K562 (cell line): Measurements from ENCODE around the gene CNR2. TPM values are rescaled to one million over a fixed set of nuclear protein-coding genes. Genes with fewer than 3 reads are reported as not detected.

Source experiments
- ATAC-seq: fragments of 200-7000 bp; cut with Tn5 transposase; 3 replicates; pipeline ENCODE4 v1.9.1; 2020; ENCODE audit warnings: moderate library complexity
- BruUV-seq: library from RNA; stranded (reverse); fragments of 400-500 nt; replicated peaks from 2 replicates; lab custom pipeline; 2021; lab: Mats Ljungman, UMichigan
- CTCF ChIA-PET: fragments of 300-600 bp; formaldehyde crosslinking; extraction: SDS; loops from one replicate; lab custom pipeline; 2021; ENCODE audit warnings: low intra/inter-chr PET ratio; lab: Yijun Ruan, JAX
- POLR2A ChIA-PET: fragments of 300-600, 350-650 bp; sonication (Branson Sonifier 250); formaldehyde crosslinking; extraction: SDS; loops from one replicate; lab custom pipeline; 2021; ENCODE audit warnings: antibody characterized with exemption, inconsistent platforms; lab: Yijun Ruan, JAX
- DNase-seq, 4 experiments: peaks; one replicate each; pipeline versions ENCODE4 v3.0.0 to v3.0.0-alpha.2; 2011 to 2018; ENCODE audit warnings: low spot score in 3 of 4, mixed read lengths in 3 of 4; ENCODE audit errors: extremely low read depth in 1 of 4
- FAIRE-seq: peaks from 2 replicates; lab custom pipeline; 2011; peaks lifted over from hg19 to GRCh38; lab: Jason Lieb, UNC
- H2AFZ ChIP-seq: 2 replicates; pipeline ENCODE4 v1.6.0; 2011; ENCODE audit warnings: low read depth, low read length, control low read depth, inconsistent platforms
- H3K27ac ChIP-seq: fragments of 200-600 bp; 3 replicates; pipeline ENCODE4 v1.8.0; 2011; ENCODE audit warnings: low read depth, mild to moderate bottlenecking, control low read depth, inconsistent platforms, low read length, moderate library complexity, mixed read lengths; ENCODE audit errors: extremely low read depth
- H3K27me3 ChIP-seq, 2 experiments: fragments of 300-600 bp in 1 of 2; 2 replicates in 1 of 2; 3 replicates in 1 of 2; pipeline versions ENCODE4 v1.6.0 to v1.8.0; 2011; ENCODE audit warnings: inconsistent platforms in 2 of 2, low read length in 2 of 2, mild to moderate bottlenecking in 1 of 2, mixed read lengths in 1 of 2, moderate library complexity in 1 of 2; ENCODE audit not compliant: control insufficient read depth in 2 of 2, insufficient read depth in 2 of 2
- H3K36me3 ChIP-seq: fragments of 300-600 bp; 3 replicates; pipeline ENCODE4 v1.8.0; 2011; ENCODE audit warnings: mild to moderate bottlenecking, low read length, inconsistent platforms; ENCODE audit not compliant: control insufficient read depth, insufficient read depth
- H3K4me1 ChIP-seq, 2 experiments: fragments of 200-600 bp in 1 of 2; replicated peaks in 1 of 2; 2 replicates in 1 of 2; 3 replicates in 1 of 2; pipeline versions ENCODE4 v1.5.1 to v1.8.0; 2011; ENCODE audit warnings: inconsistent platforms in 2 of 2, low read length in 2 of 2, mild to moderate bottlenecking in 1 of 2, mixed read lengths in 1 of 2, moderate library complexity in 1 of 2; ENCODE audit not compliant: control insufficient read depth in 2 of 2, insufficient read depth in 2 of 2
- H3K4me2 ChIP-seq: 2 replicates; pipeline ENCODE4 v1.6.1; 2011; ENCODE audit warnings: low read length, control low read depth, inconsistent platforms, mixed read lengths; ENCODE audit not compliant: insufficient read depth
- H3K4me3 ChIP-seq: fragments of 200-600 bp; sonication (generic), shearing (Covaris generic); 2 replicates; pipeline ENCODE4 v1.5.1; 2016; ENCODE audit warnings: control low read depth, inconsistent platforms
- H3K79me2 ChIP-seq: fragments of 200-600 bp; 3 replicates; pipeline ENCODE4 v1.8.0; 2011; ENCODE audit warnings: low read length, inconsistent platforms; ENCODE audit not compliant: control insufficient read depth, insufficient read depth
- H3K9ac ChIP-seq, 2 experiments: 2 replicates each; pipeline versions ENCODE4 v1.6.0 to v1.6.1; 2011; ENCODE audit warnings: low read depth in 2 of 2, low read length in 2 of 2, control low read depth in 1 of 2, inconsistent platforms in 1 of 2, mild to moderate bottlenecking in 1 of 2, mixed read lengths in 1 of 2; ENCODE audit not compliant: insufficient read depth in 1 of 2
- H3K9me1 ChIP-seq: one replicate; pipeline ENCODE4 v1.6.0; 2011; ENCODE audit warnings: inconsistent platforms, mild to moderate bottlenecking, low read length, moderate library complexity; ENCODE audit not compliant: control insufficient read depth, insufficient read depth
- H3K9me3 ChIP-seq: replicated peaks from 2 replicates; pipeline ENCODE4 v1.5.1; 2011; ENCODE audit warnings: low read depth, low read length, inconsistent platforms; ENCODE audit not compliant: control insufficient read depth, insufficient read depth
- H4K20me1 ChIP-seq: replicated peaks from 2 replicates; pipeline ENCODE4 v1.6.1; 2011; ENCODE audit warnings: low read length, inconsistent platforms, mixed read lengths; ENCODE audit not compliant: control insufficient read depth, insufficient read depth
- CBFA2T3 ChIP-seq: fragments of 450-650 bp; IDR thresholded peaks from 2 replicates; pipeline ENCODE4 v1.6.1; 2017
- SMARCA5 ChIP-seq: fragments of 450-650 bp; IDR thresholded peaks from 2 replicates; pipeline ENCODE4 v1.6.1; 2016
- WGBS: fragments of 100-300 bp; shearing (Covaris generic); methylation state at CpG from one replicate; pipeline ENCODE4 v1.1.6; 2016; ENCODE audit warnings: low coverage, mixed read lengths; ENCODE audit not compliant: insufficient coverage; ENCODE audit errors: missing lambda C conversion rate; 5-methylcytosine and 5-hydroxymethylcytosine counted together
- in situ Hi-C: fragments of 300-500 bp; cut with MboI; formaldehyde crosslinking; loops from 4 replicates; pipeline ENCODE4 v1.15.0; 2018; ENCODE audit warnings: inconsistent platforms, mixed read lengths
- intact Hi-C: fragments of 100-400 bp; cut with micrococcal nuclease; formaldehyde crosslinking; loops from 2 replicates; pipeline ENCODE4 v1.14.2; 2022
- microRNA counts: library from miRNA; unstranded; fragments of <30 nt; microRNA quantifications from one replicate; lab custom pipeline; 2016
- microRNA-seq: library from miRNA; unstranded; fragments of <30 nt; microRNA quantifications from one replicate; pipeline ENCODE4, GENCODE V29; 2018; ENCODE audit warnings: borderline microRNAs expressed
- polyA plus RNA-seq, 8 experiments: library from polyadenylated mRNA; depleted of rRNA in 4 of 8; stranded (reverse) in 5 of 8; unstranded in 3 of 8; fragments of >200 nt; fragmentation: Nextera tagmentation in 2 of 8; fragmentation: Illumina TruSeq in 1 of 8; extraction: Ambion mirVana in 2 of 8; extraction: Trizol in 1 of 8; gene quantifications; 2 replicates each; pipeline versions ENCODE4 v1.2.1 to v1.2.3, GENCODE V29; 2011 to 2014; ENCODE audit warnings: inconsistent platforms in 1 of 8, missing spikeins in 1 of 8
- small RNA-seq: library from RNA; depleted of rRNA; stranded (forward); fragments of <200 nt; gene quantifications from one replicate; pipeline ENCODE3, GENCODE V24; 2014
- total RNA-seq, 7 experiments: library from RNA; depleted of rRNA in 6 of 7; stranded (reverse); fragments of >200 nt in 6 of 7; fragmentation: Illumina TruSeq in 2 of 7; extraction: Trizol in 2 of 7; gene quantifications; 2 replicates each; pipeline versions ENCODE4 v1.2.1 to v1.2.3, GENCODE V29; 2011 to 2021; ENCODE audit warnings: low replicate concordance in 1 of 7
- TF ChIP-seq, protein P1 (sequence below): fragments of 450-650 bp; formaldehyde crosslinking; IDR thresholded peaks from 2 replicates; pipeline ENCODE4 v1.4.0; 2022; ENCODE audit warnings: mild to moderate bottlenecking, moderate library complexity

CNR2 gene
- total and polyA plus RNA-seq, 9 of the 15 experiments (the other 6 are each of a cell fraction or from before 2014, with no cell fraction given): not detected

- no TSS peak for BruUV-seq
- Histone ChIP-seq H4K20me1 (no peaks in the 10 kb centered on the region), H3K9me3 (no peaks in the 10 kb centered on the region), H3K4me3 (peak overlapping the region; percentile 90; the same call in 1 of the 2 replicates), H3K9ac (peak overlapping the region; percentile 11 to 99; a peak in 3 of 4 replicates), H3K36me3 (no peaks in the 10 kb centered on the region; the same call in 2 of the 3 replicates), H3K9me1 (no peaks in the 10 kb centered on the region), H3K79me2 (peaks cover 14% of the 10 kb centered on the region), H3K27me3 (no peaks in the 10 kb centered on the region), H3K27ac (no peak overlapping the region), H2AFZ (no peak overlapping the region), H3K4me2 (peak overlapping the region; percentile 100), H3K4me1 (peaks cover 5 to 17% of the 10 kb centered on the region in 2 experiments; a peak in 4 of 5 replicates)
- ATAC-seq (no peak), DNase-seq (no peak), FAIRE-seq (no peak)
- TF ChIP-seq CBFA2T3 (0 out of 2 replicates have a peak, but pooled peaks have one; percentile 31), SMARCA5 (no peak)
- TF ChIP-seq, protein P1, sequence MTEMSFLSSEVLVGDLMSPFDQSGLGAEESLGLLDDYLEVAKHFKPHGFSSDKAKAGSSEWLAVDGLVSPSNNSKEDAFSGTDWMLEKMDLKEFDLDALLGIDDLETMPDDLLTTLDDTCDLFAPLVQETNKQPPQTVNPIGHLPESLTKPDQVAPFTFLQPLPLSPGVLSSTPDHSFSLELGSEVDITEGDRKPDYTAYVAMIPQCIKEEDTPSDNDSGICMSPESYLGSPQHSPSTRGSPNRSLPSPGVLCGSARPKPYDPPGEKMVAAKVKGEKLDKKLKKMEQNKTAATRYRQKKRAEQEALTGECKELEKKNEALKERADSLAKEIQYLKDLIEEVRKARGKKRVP (CRISPR knock-in tag): no peak
- ChIA-PET POLR2A (interaction anchor here (1.2 to 3.3 kb wide), 3 partner anchors 10 to 46 kb away, joined by 6 to 12 read pairs (median 10); partner anchors contain the start of gene PITHD1), CTCF (no interaction called here)
- whole genome bisulfite sequencing: 42% methylated on average over 7 of the region's 7 CpGs
- intact Hi-C loops (no loop called here), in situ Hi-C loops (no loop called here)
These were observed 89.4 kb downstream of the CNR2 start for GRCh38 chr1:23823767-23824166.

MicroRNAs encoded within 50 kb of the gene (microRNA counts, 767-probe panel; counts per million panel counts)
- not detected for microRNA hsa-miR-378f (lab: Ali Mortazavi, UCI)

Small RNA genes within 50 kb of the gene (microRNA-seq; reads per million reads assigned to microRNA genes)
- not detected for gene MIR378F

Small RNA genes within 50 kb of the gene (small RNA-seq; reads per million reads assigned to genes)
- gene MIR378F: not detected

Other genes with a start within 250 kb of the CNR2 start
Only the 7 nearest of the 11 such genes appear.
- gene PITHD1, start 134.9 kb downstream of the CNR2 start, total RNA-seq (2014; rRNA removed): 149 and 175 TPM in 2 replicates
- gene PITHD1, start 134.9 kb downstream of the CNR2 start, total RNA-seq (2014; rRNA removed; fragmentation: Illumina TruSeq; extraction: Trizol): 172 and 175 TPM in 2 replicates
- 144 and 151 TPM in 2 replicates for gene PITHD1, start 134.9 kb downstream of the CNR2 start, total RNA-seq (2015; rRNA removed; fragmentation: Illumina TruSeq; extraction: Trizol)
- 126 and 141 TPM in 2 replicates for gene PITHD1, start 134.9 kb downstream of the CNR2 start, total RNA-seq (2021)
- 159 and 167 TPM in 2 replicates for gene PITHD1, start 134.9 kb downstream of the CNR2 start, polyA plus RNA-seq (2011; rRNA removed)
- gene PITHD1, start 134.9 kb downstream of the CNR2 start, polyA plus RNA-seq (2014; fragmentation: Illumina TruSeq; extraction: Trizol): 133 and 138 TPM in 2 replicates
- gene PITHD1, start 134.9 kb downstream of the CNR2 start, polyA plus RNA-seq (2014; fragmentation: Nextera tagmentation; extraction: Ambion mirVana): 10 to 100 TPM; 46.5 to 51.7 TPM
- gene PITHD1, start 134.9 kb downstream of the CNR2 start, polyA plus RNA-seq (2014; rRNA removed): 159 and 175 TPM in 2 replicates
- gene LYPLA2, start 122.2 kb downstream of the CNR2 start, total RNA-seq (2014; rRNA removed): 126 and 144 TPM in 2 replicates
- gene LYPLA2, start 122.2 kb downstream of the CNR2 start, total RNA-seq (2014; rRNA removed; fragmentation: Illumina TruSeq; extraction: Trizol): 17.4 and 25.8 TPM in 2 replicates
- 56.5 and 58.4 TPM in 2 replicates for gene LYPLA2, start 122.2 kb downstream of the CNR2 start, total RNA-seq (2015; rRNA removed; fragmentation: Illumina TruSeq; extraction: Trizol)
- gene LYPLA2, start 122.2 kb downstream of the CNR2 start, total RNA-seq (2021): 108 and 109 TPM in 2 replicates
- 60.1 and 72.7 TPM in 2 replicates for gene LYPLA2, start 122.2 kb downstream of the CNR2 start, polyA plus RNA-seq (2011; rRNA removed)
- gene LYPLA2, start 122.2 kb downstream of the CNR2 start, polyA plus RNA-seq (2014; fragmentation: Illumina TruSeq; extraction: Trizol): 90.2 and 141 TPM in 2 replicates
- 1 to 10 TPM; 3.9 to 9.9 TPM for gene LYPLA2, start 122.2 kb downstream of the CNR2 start, polyA plus RNA-seq (2014; fragmentation: Nextera tagmentation; extraction: Ambion mirVana)
- 127 and 128 TPM in 2 replicates for gene LYPLA2, start 122.2 kb downstream of the CNR2 start, polyA plus RNA-seq (2014; rRNA removed)
- gene GALE, start 112.6 kb downstream of the CNR2 start, total RNA-seq (2014; rRNA removed): 130 and 133 TPM in 2 replicates
- gene GALE, start 112.6 kb downstream of the CNR2 start, total RNA-seq (2014; rRNA removed; fragmentation: Illumina TruSeq; extraction: Trizol): 36.8 and 48.3 TPM in 2 replicates
- 86.2 and 91.3 TPM in 2 replicates for gene GALE, start 112.6 kb downstream of the CNR2 start, total RNA-seq (2015; rRNA removed; fragmentation: Illumina TruSeq; extraction: Trizol)
- gene GALE, start 112.6 kb downstream of the CNR2 start, total RNA-seq (2021): 108 and 112 TPM in 2 replicates
- gene GALE, start 112.6 kb downstream of the CNR2 start, polyA plus RNA-seq (2011; rRNA removed): 88.3 and 104 TPM in 2 replicates
- 96.6 and 108 TPM in 2 replicates for gene GALE, start 112.6 kb downstream of the CNR2 start, polyA plus RNA-seq (2014; fragmentation: Illumina TruSeq; extraction: Trizol)
- gene GALE, start 112.6 kb downstream of the CNR2 start, polyA plus RNA-seq (2014; fragmentation: Nextera tagmentation; extraction: Ambion mirVana): 10 to 100 TPM in 1 of 2 experiments, 1 to 10 TPM in 1; 8.4 to 48.4 TPM
- 125 and 139 TPM in 2 replicates for gene GALE, start 112.6 kb downstream of the CNR2 start, polyA plus RNA-seq (2014; rRNA removed)
- gene HMGCL, start 87.9 kb downstream of the CNR2 start, total RNA-seq (2014; rRNA removed): 24.2 TPM in 2 replicates
- 14.7 and 18.8 TPM in 2 replicates for gene HMGCL, start 87.9 kb downstream of the CNR2 start, total RNA-seq (2014; rRNA removed; fragmentation: Illumina TruSeq; extraction: Trizol)
- 15.5 and 18.0 TPM in 2 replicates for gene HMGCL, start 87.9 kb downstream of the CNR2 start, total RNA-seq (2015; rRNA removed; fragmentation: Illumina TruSeq; extraction: Trizol)
- gene HMGCL, start 87.9 kb downstream of the CNR2 start, total RNA-seq (2021): 19.5 and 20.3 TPM in 2 replicates
- gene HMGCL, start 87.9 kb downstream of the CNR2 start, polyA plus RNA-seq (2011; rRNA removed): 37.8 and 43.1 TPM in 2 replicates
- 22.6 and 23.9 TPM in 2 replicates for gene HMGCL, start 87.9 kb downstream of the CNR2 start, polyA plus RNA-seq (2014; fragmentation: Illumina TruSeq; extraction: Trizol)
- 10 to 100 TPM; 73.0 to 82.2 TPM for gene HMGCL, start 87.9 kb downstream of the CNR2 start, polyA plus RNA-seq (2014; fragmentation: Nextera tagmentation; extraction: Ambion mirVana)
- 23.2 and 24.6 TPM in 2 replicates for gene HMGCL, start 87.9 kb downstream of the CNR2 start, polyA plus RNA-seq (2014; rRNA removed)
- gene FUCA1, start 45.1 kb downstream of the CNR2 start, total RNA-seq (2014; rRNA removed): 12.8 and 13.1 TPM in 2 replicates
- 16.4 and 18.5 TPM in 2 replicates for gene FUCA1, start 45.1 kb downstream of the CNR2 start, total RNA-seq (2014; rRNA removed; fragmentation: Illumina TruSeq; extraction: Trizol)
- gene FUCA1, start 45.1 kb downstream of the CNR2 start, total RNA-seq (2015; rRNA removed; fragmentation: Illumina TruSeq; extraction: Trizol): 13.2 and 14.9 TPM in 2 replicates
- 12.3 and 13.5 TPM in 2 replicates for gene FUCA1, start 45.1 kb downstream of the CNR2 start, total RNA-seq (2021)
- 17.6 and 20.5 TPM in 2 replicates for gene FUCA1, start 45.1 kb downstream of the CNR2 start, polyA plus RNA-seq (2011; rRNA removed)
- 16.0 and 18.2 TPM in 2 replicates for gene FUCA1, start 45.1 kb downstream of the CNR2 start, polyA plus RNA-seq (2014; fragmentation: Illumina TruSeq; extraction: Trizol)
- gene FUCA1, start 45.1 kb downstream of the CNR2 start, polyA plus RNA-seq (2014; fragmentation: Nextera tagmentation; extraction: Ambion mirVana): 1 to 10 TPM; 7.0 to 8.2 TPM
- gene FUCA1, start 45.1 kb downstream of the CNR2 start, polyA plus RNA-seq (2014; rRNA removed): 10.6 and 11.8 TPM in 2 replicates
- gene PNRC2, start 46.5 kb upstream of the CNR2 start, total RNA-seq (2014; rRNA removed): 120 and 127 TPM in 2 replicates
- 203 and 235 TPM in 2 replicates for gene PNRC2, start 46.5 kb upstream of the CNR2 start, total RNA-seq (2014; rRNA removed; fragmentation: Illumina TruSeq; extraction: Trizol)
- gene PNRC2, start 46.5 kb upstream of the CNR2 start, total RNA-seq (2015; rRNA removed; fragmentation: Illumina TruSeq; extraction: Trizol): 222 and 230 TPM in 2 replicates
- gene PNRC2, start 46.5 kb upstream of the CNR2 start, total RNA-seq (2021): 197 TPM in 2 replicates
- 208 and 228 TPM in 2 replicates for gene PNRC2, start 46.5 kb upstream of the CNR2 start, polyA plus RNA-seq (2011; rRNA removed)
- gene PNRC2, start 46.5 kb upstream of the CNR2 start, polyA plus RNA-seq (2014; fragmentation: Illumina TruSeq; extraction: Trizol): 260 and 303 TPM in 2 replicates
- gene PNRC2, start 46.5 kb upstream of the CNR2 start, polyA plus RNA-seq (2014; fragmentation: Nextera tagmentation; extraction: Ambion mirVana): 100 to 1,000 TPM; 178 to 212 TPM
- gene PNRC2, start 46.5 kb upstream of the CNR2 start, polyA plus RNA-seq (2014; rRNA removed): 196 and 203 TPM in 2 replicates
- gene SRSF10, start 67.0 kb upstream of the CNR2 start, total RNA-seq (2014; rRNA removed): 147 and 154 TPM in 2 replicates
- gene SRSF10, start 67.0 kb upstream of the CNR2 start, total RNA-seq (2014; rRNA removed; fragmentation: Illumina TruSeq; extraction: Trizol): 246 and 266 TPM in 2 replicates
- 250 and 264 TPM in 2 replicates for gene SRSF10, start 67.0 kb upstream of the CNR2 start, total RNA-seq (2015; rRNA removed; fragmentation: Illumina TruSeq; extraction: Trizol)
- gene SRSF10, start 67.0 kb upstream of the CNR2 start, total RNA-seq (2021): 154 and 165 TPM in 2 replicates
- gene SRSF10, start 67.0 kb upstream of the CNR2 start, polyA plus RNA-seq (2011; rRNA removed): 163 and 205 TPM in 2 replicates
- 200 and 256 TPM in 2 replicates for gene SRSF10, start 67.0 kb upstream of the CNR2 start, polyA plus RNA-seq (2014; fragmentation: Illumina TruSeq; extraction: Trizol)
- gene SRSF10, start 67.0 kb upstream of the CNR2 start, polyA plus RNA-seq (2014; fragmentation: Nextera tagmentation; extraction: Ambion mirVana): 100 to 1,000 TPM; 191 to 226 TPM
- gene SRSF10, start 67.0 kb upstream of the CNR2 start, polyA plus RNA-seq (2014; rRNA removed): 173 and 184 TPM in 2 replicates